GM21528 (cell line): ENCODE measurements around the gene TSPOAP1.
"Not testable (repeated sequence)": the region's sequence is repeated elsewhere in the genome, so short reads cannot be mapped to it uniquely, and the experiment has no call there.

ENCODE experiments used
- ATAC-seq: cut with Tn5 transposase; IDR thresholded peaks from one replicate; pipeline ENCODE4 v1.9.1; 2021; ENCODE audit warnings: mild to moderate bottlenecking, moderate library complexity; ENCODE audit not compliant: unreplicated experiment, low FRiP score

TSPOAP1 gene

DNA sequence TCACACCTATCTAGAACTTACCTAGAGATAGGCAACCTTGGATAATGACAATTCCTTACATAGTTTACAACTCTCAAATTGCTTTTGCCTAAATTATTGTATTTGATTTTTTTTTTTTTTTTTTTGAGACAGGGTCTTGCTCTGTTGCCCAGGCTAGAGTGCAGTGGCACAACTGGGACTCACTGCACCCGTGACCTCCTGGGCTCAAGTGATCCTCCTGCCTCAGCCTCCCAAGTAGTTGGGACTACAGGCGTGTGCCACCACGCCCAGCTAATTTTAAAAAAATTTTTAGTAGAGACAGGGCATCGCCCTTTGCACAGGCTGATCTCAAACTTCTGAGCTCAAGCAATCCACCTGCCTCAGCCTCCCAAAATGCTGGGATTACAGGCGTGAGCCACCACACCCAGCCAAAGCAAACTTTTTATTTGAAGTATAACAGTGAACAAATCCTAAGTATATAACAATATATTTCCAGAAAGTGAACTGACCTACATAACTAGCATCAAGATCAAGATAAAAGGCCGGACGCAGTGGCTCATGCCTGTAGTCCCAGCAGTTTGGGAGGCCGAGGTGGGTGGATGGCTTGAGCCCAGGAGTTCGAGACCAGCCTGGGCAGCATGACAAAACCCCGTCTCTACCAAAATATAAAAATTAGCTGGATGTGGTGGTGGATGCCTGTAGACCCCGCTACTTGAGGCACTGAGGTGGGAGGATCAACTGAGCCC lies 12.7 kb upstream of the TSPOAP1 start:
- not testable (repeated sequence) for ATAC-seq

DNA sequence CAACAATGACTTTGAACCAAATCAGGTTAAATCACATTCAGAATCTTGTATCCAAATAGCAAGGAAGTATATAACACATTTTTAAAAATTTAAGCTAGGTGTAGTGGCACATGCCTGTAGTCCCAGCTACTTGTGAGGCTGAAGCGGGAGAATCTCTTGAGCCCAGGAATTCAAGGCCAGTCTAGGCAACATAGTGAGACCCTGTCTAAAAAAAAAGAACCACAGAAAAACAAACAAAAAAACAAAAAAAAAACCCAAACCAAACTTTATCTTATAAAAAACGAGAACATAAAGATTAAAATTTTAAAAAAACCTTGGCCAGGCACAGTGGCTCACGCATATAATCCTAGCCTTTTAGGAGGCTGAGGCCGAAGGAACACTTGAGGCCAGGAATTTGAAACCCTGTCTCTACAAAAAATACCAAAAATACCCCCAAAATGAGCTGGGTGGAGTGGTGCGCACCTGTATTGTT lies 11.8 kb upstream of the TSPOAP1 start:
- no peak for ATAC-seq

DNA sequence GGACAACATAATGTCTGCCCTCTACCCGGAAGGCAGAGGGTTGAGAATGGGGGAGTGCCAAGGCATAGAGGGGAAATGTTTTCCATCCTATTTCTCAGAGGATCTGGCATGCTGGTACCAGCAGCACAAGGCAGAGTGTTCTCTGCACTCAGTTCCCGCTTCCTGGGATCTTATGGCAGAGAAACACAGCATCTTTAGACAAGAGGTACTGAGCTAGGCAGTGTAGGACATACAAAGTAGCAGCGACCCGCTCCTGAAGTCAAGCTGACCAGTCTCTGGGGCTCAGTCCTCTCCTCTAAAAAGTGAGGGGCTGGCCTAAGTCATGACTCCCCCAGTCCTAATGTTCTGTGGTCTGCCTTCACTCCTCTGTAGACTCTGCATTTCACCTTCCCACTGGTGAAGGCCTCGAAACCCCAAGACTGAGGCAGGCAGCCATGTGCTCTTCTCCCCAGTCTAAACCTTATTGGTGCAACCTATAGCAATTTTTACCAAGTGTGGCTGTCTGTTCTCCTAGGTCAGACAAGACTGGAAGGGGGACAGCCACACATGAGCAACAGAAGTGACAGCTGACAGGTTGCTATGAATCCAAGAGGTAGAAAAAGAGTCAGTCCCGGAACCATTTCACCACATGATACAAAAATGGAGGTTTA lies 11.3 kb upstream of the TSPOAP1 start:
- ATAC-seq, result no peak

DNA sequence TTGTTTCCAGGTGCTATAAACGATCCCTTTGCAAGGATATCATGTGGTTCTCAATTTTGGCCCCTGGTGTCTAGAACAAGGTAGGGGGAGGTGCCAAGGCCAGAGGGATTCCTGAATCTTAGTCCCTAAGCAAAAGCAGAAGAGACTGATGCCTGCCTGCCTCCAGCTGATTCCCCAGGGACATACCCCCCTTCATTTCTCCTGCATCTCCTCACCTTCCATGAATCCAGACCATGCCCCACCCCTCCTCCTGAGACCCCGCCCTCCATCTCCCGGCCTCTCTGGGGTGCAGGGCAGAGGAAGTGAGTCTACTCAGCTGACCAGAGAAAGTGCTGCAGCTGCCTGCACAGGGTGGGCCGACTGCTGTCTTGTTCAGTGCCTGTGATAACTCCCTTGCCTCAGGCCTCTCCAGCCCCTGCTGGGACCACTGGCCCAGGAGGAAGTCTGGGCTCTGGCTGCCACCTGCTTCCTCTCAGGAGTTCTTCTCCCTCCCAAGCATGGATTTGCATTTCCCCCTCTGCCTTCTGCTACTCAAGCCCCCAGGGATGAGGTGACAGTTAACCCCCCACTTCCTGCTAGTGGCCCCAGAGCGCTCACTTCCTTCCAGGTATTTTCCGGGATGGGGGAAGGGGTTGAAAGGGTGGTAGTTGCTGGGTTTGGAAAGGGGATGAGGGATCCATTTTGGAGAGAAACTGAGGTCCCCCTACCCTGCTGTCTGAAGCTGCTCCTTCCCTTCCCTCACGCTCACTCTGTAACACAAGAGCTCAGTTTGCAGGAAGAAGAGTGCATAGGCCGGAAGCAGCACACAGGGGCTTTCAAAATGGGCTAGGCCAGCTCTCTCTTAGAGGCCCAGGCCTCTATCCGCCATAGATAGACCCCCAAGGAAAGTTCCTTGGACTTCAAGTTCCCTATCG lies 10.5 kb upstream of the TSPOAP1 start:
- peak; percentile 21 for ATAC-seq

DNA sequence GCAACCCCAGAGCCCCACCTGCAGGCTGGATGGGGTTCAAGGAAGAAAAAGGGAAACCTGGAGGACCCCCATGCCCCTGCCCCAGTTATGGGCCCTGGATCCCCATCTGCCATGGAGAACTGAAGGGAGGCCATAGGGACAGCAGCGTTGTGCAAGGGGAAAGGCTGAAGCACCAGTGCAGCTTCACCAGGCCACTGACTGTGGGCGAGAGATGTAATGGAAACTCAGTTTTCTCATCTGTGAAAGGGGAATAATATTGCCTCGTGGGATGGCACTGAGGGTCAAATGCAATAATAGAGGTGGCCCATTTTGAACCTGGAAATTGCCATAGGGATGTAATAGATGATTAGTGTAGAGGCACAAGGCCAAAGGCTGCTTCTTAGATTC lies 9.9 kb upstream of the TSPOAP1 start:
- ATAC-seq, result no peak

DNA sequence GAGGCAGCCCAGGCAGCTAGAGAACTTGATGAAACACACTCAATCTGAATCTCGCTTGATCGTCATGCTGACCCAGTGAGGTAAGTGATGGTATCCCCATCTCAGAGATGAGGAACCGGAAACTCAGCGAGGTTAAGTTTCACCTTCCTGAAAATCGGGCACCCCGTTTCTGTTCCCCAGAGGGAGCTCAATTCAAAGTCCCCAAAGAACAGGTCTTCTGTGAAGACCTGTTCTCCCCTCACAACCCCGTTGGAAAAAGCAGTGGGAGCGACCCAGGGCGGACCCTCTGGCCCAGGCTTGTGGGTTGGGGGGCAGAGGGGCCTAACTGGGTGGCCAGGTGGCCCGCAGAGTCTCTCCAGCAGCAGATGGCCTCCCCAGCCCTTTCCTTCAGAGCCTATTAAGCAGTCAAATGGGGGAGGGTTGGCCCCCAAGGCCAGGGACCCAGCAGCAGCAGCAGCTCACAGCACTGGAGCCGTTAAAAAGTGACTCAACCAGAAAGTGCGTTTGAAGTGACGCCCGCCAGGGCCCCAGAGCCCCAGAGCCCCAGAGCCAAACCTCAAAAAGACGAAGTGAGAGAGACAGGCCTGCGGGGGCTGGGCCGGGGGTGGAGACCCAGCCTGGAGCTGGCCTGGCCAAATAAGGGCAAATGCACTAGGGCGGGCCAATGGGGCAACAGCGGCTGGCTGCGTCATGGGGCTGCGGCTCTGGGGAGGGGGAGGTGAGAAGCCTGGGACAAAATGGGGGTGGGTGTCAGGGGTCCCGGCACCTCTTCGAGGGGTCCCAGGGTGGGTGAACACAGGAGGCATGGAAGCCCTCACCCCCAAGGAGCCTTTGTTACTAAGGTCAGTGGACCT lies 9.2 kb upstream of the TSPOAP1 start:
- peak; percentile 54 for ATAC-seq

DNA sequence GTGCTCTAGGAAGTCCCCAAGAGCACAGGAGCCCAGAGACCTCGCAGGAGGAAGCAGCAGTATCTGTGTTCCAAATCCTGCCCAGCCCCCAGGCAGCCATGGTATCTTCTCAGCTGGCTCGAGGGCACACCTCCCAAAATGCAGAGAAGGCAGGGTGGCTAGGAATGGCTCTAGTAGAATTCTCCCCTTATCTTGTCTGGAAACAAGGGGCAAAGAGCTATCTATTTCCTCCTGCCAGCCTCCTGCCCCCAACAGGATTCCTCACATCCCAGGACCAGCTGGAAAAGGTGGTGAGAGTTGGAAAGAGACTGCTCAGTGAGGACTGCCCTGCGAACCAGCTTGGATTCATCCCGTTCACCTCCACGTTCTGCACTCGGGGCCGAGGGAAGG lies 8.6 kb upstream of the TSPOAP1 start:
- ATAC-seq, result no peak

DNA sequence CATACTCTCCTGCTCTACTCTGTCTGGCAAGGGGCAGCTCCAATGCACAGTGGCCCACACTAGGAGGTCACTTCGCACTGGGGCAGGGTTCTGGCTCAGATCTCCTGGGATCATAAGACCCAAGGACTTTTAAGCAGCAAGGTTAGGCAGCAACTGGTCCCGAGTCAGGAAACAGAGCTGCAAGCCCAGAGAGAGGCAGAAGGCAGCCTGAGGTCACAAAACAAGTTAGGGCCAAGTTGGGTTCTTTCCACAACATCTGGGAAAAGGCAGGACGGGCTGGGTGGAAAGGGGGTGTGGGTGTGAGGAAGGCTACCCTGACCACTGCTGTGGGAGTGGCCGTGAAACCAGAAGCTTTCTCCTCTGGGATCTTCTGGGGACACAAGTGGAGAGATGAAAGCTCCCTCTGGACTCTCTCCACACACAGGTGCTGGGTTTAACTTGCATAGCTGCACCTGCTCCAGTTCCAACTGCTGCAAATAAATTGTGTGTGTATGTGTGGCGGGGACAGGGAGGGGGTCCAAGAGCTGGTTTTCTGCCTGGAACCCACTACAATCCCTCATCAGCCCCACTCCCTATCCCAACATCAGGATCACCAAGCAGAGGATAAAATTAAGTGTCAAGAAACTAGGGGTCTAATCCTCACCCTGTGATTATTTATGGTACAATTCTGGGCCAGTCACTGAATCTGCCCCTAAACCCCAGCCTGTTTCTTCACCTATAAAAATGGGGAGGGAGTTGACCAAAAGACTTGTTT lies 8.0 kb upstream of the TSPOAP1 start:
- no peak for ATAC-seq

DNA sequence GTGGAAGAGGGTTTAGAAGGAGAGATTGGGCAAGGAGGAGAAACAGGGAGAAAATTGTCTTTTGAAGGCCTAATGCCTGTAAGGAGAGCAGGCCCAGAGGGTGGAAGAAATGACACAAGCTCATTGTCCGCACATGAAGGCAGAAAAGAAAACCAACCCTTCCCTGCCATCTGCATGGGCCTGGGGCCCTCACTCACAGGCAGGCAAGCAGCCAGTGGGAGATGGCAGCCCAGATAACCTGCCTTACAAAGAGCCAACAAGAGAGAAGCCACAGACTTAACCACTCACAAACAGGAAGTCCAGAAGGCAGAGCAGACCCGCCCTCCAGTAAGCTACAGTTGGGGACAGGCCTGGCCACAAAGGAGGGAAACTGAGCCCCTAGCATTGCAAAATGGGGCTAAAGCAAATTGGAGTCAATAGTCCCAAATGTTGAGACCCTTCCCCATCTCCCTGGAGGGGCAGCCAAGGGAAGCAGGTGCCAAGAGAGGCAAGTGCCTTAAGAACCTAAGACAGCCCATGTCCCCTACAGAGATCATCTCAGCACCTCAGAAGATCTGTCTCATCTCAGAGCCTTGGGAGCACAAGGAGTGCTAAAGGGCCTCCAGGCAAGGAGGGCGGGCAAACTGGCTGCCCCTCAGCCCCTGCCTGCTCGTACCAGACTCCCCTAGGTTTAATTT lies 7.3 kb upstream of the TSPOAP1 start:
- no peak for ATAC-seq

DNA sequence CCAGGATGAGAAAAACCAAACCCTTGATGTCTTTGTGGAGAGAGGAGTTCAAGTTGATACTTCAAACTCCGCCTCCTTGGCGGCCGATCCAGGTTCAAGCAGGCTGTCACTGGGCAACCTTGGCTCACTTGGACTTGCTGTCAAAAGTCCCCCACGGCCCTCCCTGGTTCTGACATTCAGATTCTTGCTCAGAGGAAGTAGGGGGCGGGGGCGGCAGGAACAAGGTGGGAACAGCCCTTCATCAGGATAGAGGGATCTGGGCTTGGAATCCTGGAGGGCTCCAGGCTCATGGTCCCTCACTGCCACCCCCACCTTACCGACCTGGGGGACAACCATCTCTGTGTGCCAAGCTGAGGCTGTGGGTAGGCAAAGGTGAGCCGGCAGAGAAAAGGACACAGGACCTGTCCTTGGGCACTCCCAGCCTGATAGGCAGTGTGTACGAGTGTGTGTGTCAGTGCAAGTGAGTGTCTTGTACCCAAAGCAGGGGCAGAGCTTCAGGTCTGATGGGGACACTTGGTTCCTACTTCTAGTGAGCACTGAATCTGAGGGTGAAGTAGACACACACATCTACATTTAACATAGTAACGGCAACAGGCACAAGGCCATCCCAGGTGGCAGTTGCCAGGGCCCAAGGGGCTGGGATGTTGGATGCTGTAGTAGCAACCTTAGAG lies 6.6 kb upstream of the TSPOAP1 start:
- no peak for ATAC-seq

DNA sequence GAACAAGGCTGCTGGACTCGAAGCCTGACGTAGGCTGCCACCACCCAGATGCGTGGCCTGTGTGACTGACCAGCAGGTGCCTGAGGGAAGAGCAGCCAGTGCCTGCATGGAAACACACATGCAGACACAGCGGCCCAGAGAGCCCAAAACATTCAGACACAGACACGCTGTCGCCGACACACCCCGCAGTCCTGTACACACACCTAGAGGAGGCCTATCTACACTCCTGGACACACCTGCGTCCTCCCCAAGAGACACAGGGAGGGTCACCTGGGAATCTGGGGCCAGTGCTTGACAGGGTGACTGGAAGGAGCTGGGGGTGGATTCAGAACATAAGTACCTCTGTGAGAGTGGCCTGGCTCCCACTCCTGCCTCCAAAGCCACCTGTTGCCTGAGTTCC lies 6.1 kb upstream of the TSPOAP1 start:
- no peak for ATAC-seq

DNA sequence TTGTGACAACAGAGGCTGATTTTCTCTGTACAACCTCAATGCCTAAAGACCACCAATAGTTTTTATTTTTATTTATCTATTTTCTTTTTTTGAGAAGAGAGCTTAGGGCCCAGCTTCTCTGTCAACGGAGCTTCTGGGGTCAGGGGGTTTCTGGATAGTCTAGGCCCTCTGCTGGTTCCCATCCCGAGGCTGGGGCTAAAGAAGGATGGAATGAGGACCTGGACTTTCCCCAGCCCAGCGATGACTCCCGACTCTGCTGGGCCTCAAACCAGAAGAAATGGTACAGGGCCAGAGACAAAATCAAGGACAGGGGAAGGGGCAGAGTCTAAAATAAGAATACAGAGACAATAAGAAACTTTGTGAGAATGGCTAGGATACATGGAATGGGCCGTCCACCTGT lies 5.7 kb upstream of the TSPOAP1 start:
- ATAC-seq, result no peak

DNA sequence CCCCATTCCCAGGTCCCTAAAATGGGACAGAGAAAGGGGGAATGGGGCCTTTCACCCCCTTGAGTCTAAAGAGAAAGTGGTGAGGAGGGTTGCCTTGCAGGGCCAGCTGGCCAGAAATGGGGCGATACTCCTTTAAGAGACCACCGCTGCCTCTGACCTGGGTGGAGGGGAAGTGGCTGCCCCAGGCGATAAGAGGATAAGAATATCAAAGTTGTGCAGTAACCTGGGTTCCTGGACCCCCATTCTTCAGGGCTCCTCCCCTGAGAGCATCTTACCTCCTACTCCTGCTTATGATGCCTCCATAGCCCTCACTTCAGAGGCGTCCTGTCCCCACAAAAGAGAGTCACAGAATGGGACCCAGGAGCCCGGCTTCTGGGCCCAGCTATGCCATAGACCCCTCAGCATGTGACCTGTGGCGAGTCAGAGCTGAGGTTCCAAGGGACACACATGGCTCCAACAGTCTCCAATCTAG lies 5.2 kb upstream of the TSPOAP1 start:
- ATAC-seq, result no peak

DNA sequence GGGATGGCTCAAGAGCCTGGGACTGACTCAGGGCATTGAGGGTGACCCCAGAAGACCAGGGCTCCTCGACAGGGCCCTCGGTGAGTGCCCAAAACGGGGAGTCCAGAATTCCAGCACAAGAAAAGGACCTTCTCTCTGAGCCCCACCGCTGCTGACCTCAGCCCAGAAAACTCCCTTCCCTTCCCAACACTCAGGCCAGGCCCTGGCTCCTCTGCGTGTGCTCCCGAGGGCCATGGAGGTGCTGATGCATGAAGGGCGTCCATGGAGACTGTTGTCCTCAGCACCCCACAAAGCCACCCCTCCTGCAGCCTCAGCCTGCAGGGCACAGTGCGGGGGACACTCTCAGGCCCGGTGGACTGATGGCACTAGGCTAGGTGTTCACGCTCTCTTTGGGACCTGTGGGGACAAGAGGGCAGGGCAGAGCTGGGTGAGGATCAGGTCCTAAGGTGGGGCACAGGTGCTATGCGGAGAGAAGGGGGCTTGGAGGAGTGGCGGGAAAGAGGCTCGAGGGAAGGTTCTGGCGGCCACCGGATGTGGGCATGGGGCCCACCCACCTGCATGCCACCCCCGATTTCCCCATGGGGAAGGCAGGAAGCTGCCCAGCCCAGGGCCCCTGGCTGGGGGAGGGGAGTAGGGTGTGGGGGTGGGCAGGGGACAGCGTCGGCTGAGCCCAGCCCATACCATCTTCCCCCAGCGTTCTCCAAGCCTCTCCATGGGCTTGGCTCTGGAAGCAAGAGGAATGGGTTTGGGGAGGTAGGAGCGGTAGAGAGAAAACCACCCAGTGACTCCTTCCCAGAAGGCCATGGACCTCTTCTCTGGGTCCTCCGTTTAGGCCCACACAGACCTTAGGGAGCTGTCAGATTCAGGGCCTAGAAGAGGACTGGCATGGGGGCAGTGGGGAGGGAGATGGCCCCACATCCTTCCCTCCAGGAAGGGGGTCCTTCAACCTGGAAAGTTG lies 4.5 kb upstream of the TSPOAP1 start:
- ATAC-seq, result no peak

DNA sequence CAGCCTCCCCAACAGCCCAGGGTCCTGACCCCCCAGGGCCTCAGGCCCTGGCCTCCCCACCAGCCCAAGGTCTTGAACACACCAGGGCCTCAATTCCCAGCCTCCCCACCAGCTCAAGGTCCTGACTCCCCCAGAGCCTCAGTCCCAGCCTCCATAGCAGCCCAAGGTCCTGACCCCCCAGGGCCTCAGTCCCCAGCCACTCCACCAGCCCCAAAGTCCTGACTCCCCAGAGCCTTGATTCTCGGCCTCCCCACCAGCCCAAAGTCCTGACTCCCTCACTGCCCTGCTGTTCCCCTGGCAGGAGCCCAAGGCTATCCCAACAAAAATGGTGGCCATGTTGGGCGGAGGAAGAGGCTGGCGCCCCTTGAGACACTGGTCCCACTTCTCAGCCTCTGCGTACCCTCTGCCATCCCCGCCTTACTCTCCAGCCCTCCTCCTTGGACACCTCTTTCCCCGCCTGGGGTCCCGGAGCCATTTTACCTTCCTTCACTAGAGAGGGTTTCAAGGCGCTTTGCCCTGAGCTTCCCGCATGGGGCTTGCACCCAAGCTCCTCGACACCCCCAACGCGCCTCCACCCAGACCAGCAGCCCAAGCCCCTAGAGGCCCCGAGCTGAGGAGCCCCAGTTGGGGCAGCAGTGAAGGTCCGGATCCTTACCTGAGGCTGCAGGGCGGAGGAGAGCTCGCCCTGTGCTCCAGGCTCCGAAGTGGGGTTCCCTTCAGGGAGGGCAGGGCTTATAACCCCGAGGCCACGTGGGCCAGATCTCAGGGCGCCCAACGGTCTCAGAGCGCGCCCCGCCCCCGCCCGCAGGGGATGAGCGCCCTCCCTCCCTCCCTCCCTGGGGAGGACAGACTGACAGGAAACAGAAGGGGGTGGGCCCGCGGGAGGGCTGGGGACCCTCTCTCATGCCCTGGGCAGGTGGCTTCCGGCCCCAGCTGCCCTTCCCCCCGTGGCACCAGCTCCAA lies 3.5 kb upstream of the TSPOAP1 start:
- no peak for ATAC-seq
